ENCODE results near the gene BBC3. TPM values are rescaled to one million over a fixed set of nuclear protein-coding genes. Genes with fewer than 3 reads are reported as not detected.
"Not testable (repeated sequence)": the region's sequence is repeated elsewhere in the genome, so short reads cannot be mapped to it uniquely, and the experiment has no call there.

The BBC3 gene
- total RNA-seq (2014; rRNA removed; shearing (Covaris generic)): 45.9 and 51.2 TPM in 2 replicates
- 53.3 and 59.6 TPM in 2 replicates for polyA plus RNA-seq (2015; cell fraction: cytosol; rRNA removed)
- 36.2 and 77.9 TPM in 2 replicates for polyA plus RNA-seq (2015; cell fraction: nucleus; rRNA removed)

GRCh38 chr19:47230921-47231214, at the start of gene BBC3:
Gene BBC3, minus strand, starts transcription at chr19:47231199. Its CDS starts 2,768 bp downstream, at chr19:47228431.
- no peak for DNase-seq (ENCODE audit: low read depth, low spot score)
- in situ Hi-C loops (cut with HindIII; ENCODE audit: low pct_unique_long_range_greater_than_20kb, low sequenced_read_pairs): no loop called here

- in situ Hi-C loops (cut with HindIII; ENCODE audit: low pct_unique_long_range_greater_than_20kb, low sequenced_read_pairs): no loop called here
- DNase-seq (ENCODE audit: low read depth, low spot score): peak; percentile 66
Observed at GRCh38 chr19:47280183-47280797, 49.3 kb upstream of the BBC3 start.

- in situ Hi-C loops (cut with HindIII; ENCODE audit: low pct_unique_long_range_greater_than_20kb, low sequenced_read_pairs); DNase-seq (ENCODE audit: low read depth, low spot score): not testable (repeated sequence)
Observed at GRCh38 chr19:47276513-47276912, 45.5 kb upstream of the BBC3 start.

GRCh38 chr19:47275791-47276461, 44.9 kb upstream of the BBC3 start:
- in situ Hi-C loops (cut with HindIII; ENCODE audit: low pct_unique_long_range_greater_than_20kb, low sequenced_read_pairs): no loop called here
- DNase-seq (ENCODE audit: low read depth, low spot score): no peak

GRCh38 chr19:47274891-47275761, 44.1 kb upstream of the BBC3 start:
- in situ Hi-C loops (cut with HindIII; ENCODE audit: low pct_unique_long_range_greater_than_20kb, low sequenced_read_pairs): no loop called here
- no peak for DNase-seq (ENCODE audit: low read depth, low spot score)

GRCh38 chr19:47274071-47274890, 43.3 kb upstream of the BBC3 start, which contains the start of gene INAFM1:
Gene INAFM1, plus strand, starts transcription at chr19:47274885. Its CDS starts 35 bp downstream, at chr19:47274920.
- peak; percentile 87 for DNase-seq (ENCODE audit: low read depth, low spot score)
- in situ Hi-C loops (cut with HindIII; ENCODE audit: low pct_unique_long_range_greater_than_20kb, low sequenced_read_pairs): no loop called here

GRCh38 chr19:47273313-47274070, 42.5 kb upstream of the BBC3 start:
- in situ Hi-C loops (cut with HindIII; ENCODE audit: low pct_unique_long_range_greater_than_20kb, low sequenced_read_pairs): no loop called here

GRCh38 chr19:47272448-47273312, 41.7 kb upstream of the BBC3 start:
- no peak for DNase-seq (ENCODE audit: low read depth, low spot score)

More at GRCh38 chr19:47273313-47274070, 42.5 kb upstream of the BBC3 start:
- peak; percentile 88 for DNase-seq (ENCODE audit: low read depth, low spot score)

GRCh38 chr19:47271949-47272348, 41.0 kb upstream of the BBC3 start:
- DNase-seq (ENCODE audit: low read depth, low spot score): no peak
- in situ Hi-C loops (cut with HindIII; ENCODE audit: low pct_unique_long_range_greater_than_20kb, low sequenced_read_pairs): no loop called here

More at GRCh38 chr19:47272448-47273312, 41.7 kb upstream of the BBC3 start:
- in situ Hi-C loops (cut with HindIII; ENCODE audit: low pct_unique_long_range_greater_than_20kb, low sequenced_read_pairs): no loop called here

- no peak for DNase-seq (ENCODE audit: low read depth, low spot score)
- in situ Hi-C loops (cut with HindIII; ENCODE audit: low pct_unique_long_range_greater_than_20kb, low sequenced_read_pairs): no loop called here
Observed at GRCh38 chr19:47270408-47270807, 39.4 kb upstream of the BBC3 start.

- in situ Hi-C loops (cut with HindIII; ENCODE audit: low pct_unique_long_range_greater_than_20kb, low sequenced_read_pairs): no loop called here
- no peak for DNase-seq (ENCODE audit: low read depth, low spot score)
Observed at GRCh38 chr19:47269596-47269995, 38.6 kb upstream of the BBC3 start.

GRCh38 chr19:47268028-47268427, 37.0 kb upstream of the BBC3 start:
- no peak for DNase-seq (ENCODE audit: low read depth, low spot score)
- in situ Hi-C loops (cut with HindIII; ENCODE audit: low pct_unique_long_range_greater_than_20kb, low sequenced_read_pairs): no loop called here

GRCh38 chr19:47267350-47267759, 36.4 kb upstream of the BBC3 start:
- DNase-seq (ENCODE audit: low read depth, low spot score): no peak
- in situ Hi-C loops (cut with HindIII; ENCODE audit: low pct_unique_long_range_greater_than_20kb, low sequenced_read_pairs): no loop called here

- in situ Hi-C loops (cut with HindIII; ENCODE audit: low pct_unique_long_range_greater_than_20kb, low sequenced_read_pairs): no loop called here
- DNase-seq (ENCODE audit: low read depth, low spot score): no peak
Observed at GRCh38 chr19:47266401-47266941, 35.5 kb upstream of the BBC3 start.

- no peak for DNase-seq (ENCODE audit: low read depth, low spot score)
- in situ Hi-C loops (cut with HindIII; ENCODE audit: low pct_unique_long_range_greater_than_20kb, low sequenced_read_pairs): no loop called here
Observed at GRCh38 chr19:47264629-47265028, 33.6 kb upstream of the BBC3 start.

All from SK-MEL-5 (cell line).